ENCODE measurements around the gene ZBTB1. TPM values are rescaled to one million over a fixed set of nuclear protein-coding genes. Genes with fewer than 3 reads are reported as not detected.

ZBTB1 gene
- polyA plus RNA-seq, 1 donor from 2014 or later = 24.8 TPM

- no peak overlapping the region for H3K27ac ChIP-seq (ENCODE audit: low read length)
- no peak overlapping the region for H3K4me3 ChIP-seq (ENCODE audit: low read length)
- no peaks in the 10 kb centered on the region for H4K20me1 ChIP-seq (ENCODE audit: insufficient read depth)
- no peak overlapping the region for H2AFZ ChIP-seq (ENCODE audit: low read depth, low read length)
- no peaks in the 10 kb centered on the region for H3F3A ChIP-seq (ENCODE audit: insufficient read depth, low read length, poor library complexity, severe bottlenecking)
- no peak for TF ChIP-seq REST (IDR thresholded peaks at IDR 0.05; ENCODE audit: borderline replicate concordance)
- no peak for TF ChIP-seq CTCF (IDR thresholded peaks at IDR 0.05; ENCODE audit: poor library complexity, severe bottlenecking)
- TF ChIP-seq MXI1 (conservative IDR thresholded peaks at IDR 0.05; ENCODE audit: poor library complexity, severe bottlenecking) = no peak
- TF ChIP-seq POLR2AphosphoS5 (IDR thresholded peaks at IDR 0.05) = no peak
- no peak for TF ChIP-seq TAF1 (IDR thresholded peaks at IDR 0.05; ENCODE audit: low read depth)
- TF ChIP-seq EP300 (conservative IDR thresholded peaks at IDR 0.05; ENCODE audit: poor library complexity, severe bottlenecking) = no peak
- no peak for TF ChIP-seq SMC3 (conservative IDR thresholded peaks at IDR 0.05; ENCODE audit: poor library complexity)
- TF ChIP-seq EZH2 (IDR thresholded peaks at IDR 0.05; ENCODE audit: borderline replicate concordance, insufficient read depth, low read length, poor library complexity, severe bottlenecking) = no peak
- TF ChIP-seq RAD21 (conservative IDR thresholded peaks at IDR 0.05) = no peak
- H3K4me2 ChIP-seq (ENCODE audit: low read length) = no peak overlapping the region
- no peaks in the 10 kb centered on the region for H3K27me3 ChIP-seq (ENCODE audit: insufficient read depth, low read depth, low read length)
- H3K9me2 ChIP-seq (ENCODE audit: insufficient read depth, low read length) = no peaks in the 10 kb centered on the region
- no peaks in the 10 kb centered on the region for H3K79me2 ChIP-seq (replicated peaks; ENCODE audit: insufficient read depth, low read length)
- H3K9ac ChIP-seq (ENCODE audit: low read length) = no peak overlapping the region
- H3K36me3 ChIP-seq (ENCODE audit: insufficient read depth, low read length) = no peaks in the 10 kb centered on the region
- H3K9me3 ChIP-seq (ENCODE audit: low read length) = no peaks in the 10 kb centered on the region
Observed at GRCh38 chr14:64522591-64523355, 18.2 kb downstream of the ZBTB1 start.

DNA sequence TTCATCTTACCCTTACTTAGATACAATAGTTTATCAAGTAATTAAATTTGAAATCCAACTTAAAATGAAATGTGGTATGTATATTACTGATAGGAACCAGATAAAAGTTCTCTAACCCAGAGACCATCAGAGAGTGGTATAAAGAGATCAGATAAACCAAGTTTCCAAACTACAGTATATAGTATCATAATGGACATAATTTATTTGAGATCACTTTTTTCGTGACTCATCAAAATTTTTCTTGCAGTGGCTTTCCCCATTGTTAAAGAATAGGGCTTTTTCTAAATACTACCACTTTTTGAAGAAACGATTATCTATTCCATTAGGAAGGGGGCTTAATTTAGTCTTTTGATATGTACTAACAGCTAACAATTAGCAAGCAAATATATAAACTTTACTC, 20.8 kb downstream of the ZBTB1 start:
- H3K36me3 ChIP-seq (ENCODE audit: insufficient read depth, low read length) = no peaks in the 10 kb centered on the region
- H4K20me1 ChIP-seq (ENCODE audit: insufficient read depth) = no peaks in the 10 kb centered on the region
- H3K9me2 ChIP-seq (ENCODE audit: insufficient read depth, low read length) = no peaks in the 10 kb centered on the region
- no peak overlapping the region for H3K4me2 ChIP-seq (ENCODE audit: low read length)
- no peaks in the 10 kb centered on the region for H3F3A ChIP-seq (ENCODE audit: insufficient read depth, low read length, poor library complexity, severe bottlenecking)
- no peaks in the 10 kb centered on the region for H3K79me2 ChIP-seq (replicated peaks; ENCODE audit: insufficient read depth, low read length)
- H2AFZ ChIP-seq (ENCODE audit: low read depth, low read length) = no peak overlapping the region
- no peaks in the 10 kb centered on the region for H3K9me3 ChIP-seq (ENCODE audit: low read length)
- H3K27me3 ChIP-seq (ENCODE audit: insufficient read depth, low read depth, low read length) = no peaks in the 10 kb centered on the region
- no peak overlapping the region for H3K4me3 ChIP-seq (ENCODE audit: low read length)
- TF ChIP-seq REST (IDR thresholded peaks at IDR 0.05; ENCODE audit: borderline replicate concordance) (no peak), TAF1 (IDR thresholded peaks at IDR 0.05; ENCODE audit: low read depth) (no peak), CTCF (IDR thresholded peaks at IDR 0.05; ENCODE audit: poor library complexity, severe bottlenecking) (no peak), EP300 (conservative IDR thresholded peaks at IDR 0.05; ENCODE audit: poor library complexity, severe bottlenecking) (no peak), RAD21 (conservative IDR thresholded peaks at IDR 0.05) (no peak), POLR2AphosphoS5 (IDR thresholded peaks at IDR 0.05) (no peak), EZH2 (IDR thresholded peaks at IDR 0.05; ENCODE audit: borderline replicate concordance, insufficient read depth, low read length, poor library complexity, severe bottlenecking) (no peak), MXI1 (conservative IDR thresholded peaks at IDR 0.05; ENCODE audit: poor library complexity, severe bottlenecking) (no peak), SMC3 (conservative IDR thresholded peaks at IDR 0.05; ENCODE audit: poor library complexity) (no peak)
- H3K27ac ChIP-seq (ENCODE audit: low read length) = no peak overlapping the region
- H3K9ac ChIP-seq (ENCODE audit: low read length) = no peak overlapping the region
